Thymus (tissue), 2 donors: ENCODE measurements around the gene NACA2. TPM values are rescaled to one million over a fixed set of nuclear protein-coding genes. Genes with fewer than 3 reads are reported as not detected.

Experiments
- polyA plus RNA-seq: library from polyadenylated mRNA; stranded (reverse); fragments of 200-250 nt; gene quantifications from one replicate; pipeline ENCODE4 v1.2.3, GENCODE V29; 2013
- total RNA-seq: library from RNA; stranded (reverse); fragments of 120-200 nt; gene quantifications from one replicate; pipeline ENCODE4 v1.2.4, GENCODE V29; 2013
- donor health status: healthy.

The NACA2 gene
- total and polyA plus RNA-seq, 2 donors = 0.19 to 0.43 TPM

Other genes with a start within 250 kb of the NACA2 start
- 2.1 TPM for gene TBX2, start 191.4 kb downstream of the NACA2 start, total RNA-seq
- gene TBX2, start 191.4 kb downstream of the NACA2 start, polyA plus RNA-seq = 3.2 TPM
- 0.14 TPM for gene TBX4, start 138.8 kb downstream of the NACA2 start, total RNA-seq
- gene TBX4, start 138.8 kb downstream of the NACA2 start, polyA plus RNA-seq = 0.11 TPM